ENCODE data around the gene KBTBD4. TPM values are rescaled to one million over a fixed set of nuclear protein-coding genes. Genes with fewer than 3 reads are reported as not detected.

The KBTBD4 gene
- total RNA-seq, result 14.2 and 15.3 TPM in 2 replicates

DNA sequence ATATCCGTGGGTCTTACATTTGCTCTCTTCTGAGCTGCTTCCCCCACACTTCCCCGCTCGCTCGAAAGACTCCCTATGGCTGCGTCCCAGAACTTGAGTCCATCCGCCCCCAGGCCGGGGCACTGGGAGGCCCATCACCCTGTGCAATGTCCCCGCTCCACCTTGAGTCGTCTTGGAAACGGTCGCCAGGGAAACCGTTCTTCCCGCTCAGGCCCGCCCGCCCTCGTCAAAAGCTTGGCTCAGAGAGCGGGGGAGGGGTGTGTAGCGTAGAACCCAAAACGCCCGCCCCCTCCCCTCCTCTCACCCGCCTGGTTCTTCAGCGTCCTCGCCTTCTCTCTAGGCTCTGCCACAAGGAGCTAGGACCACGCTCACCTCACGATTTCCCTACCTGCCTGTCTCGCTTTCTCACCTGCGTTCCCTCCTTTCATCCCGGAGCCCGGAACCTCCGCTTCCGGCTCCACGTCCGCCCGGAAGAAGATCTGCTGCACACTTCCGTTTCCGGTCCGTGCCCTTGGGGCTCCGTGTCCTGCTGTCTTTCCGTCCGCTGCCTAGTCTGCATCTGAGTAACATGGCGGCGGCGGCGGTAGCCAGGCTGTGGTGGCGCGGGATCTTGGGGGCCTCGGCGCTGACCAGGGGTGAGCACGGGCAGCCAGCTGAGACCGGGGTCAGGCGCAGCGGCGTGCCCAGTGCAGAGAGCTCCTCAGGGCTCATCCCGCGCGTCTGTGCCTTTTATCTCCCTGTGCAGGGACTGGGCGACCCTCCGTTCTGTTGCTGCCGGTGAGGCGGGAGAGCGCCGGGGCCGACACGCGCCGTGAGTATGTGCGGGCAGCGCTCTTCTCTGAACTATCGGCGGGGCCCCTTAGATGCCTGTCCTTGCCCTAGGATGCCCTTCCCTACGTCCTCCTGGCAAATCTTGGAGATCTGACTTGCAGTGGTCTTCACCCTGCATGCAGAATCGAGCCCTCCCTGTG lies at the start of gene KBTBD4, which contains the start of gene NDUFS3:
KBTBD4 (minus strand) TSS at position 447 of the 971 bp plus-strand sequence; CDS start at position 428, 19 bp downstream.
NDUFS3 (plus strand) TSS at position 551 of the 971 bp plus-strand sequence; CDS start at position 569, 18 bp downstream.
- Mint-ChIP-seq H3K27ac (peak within 1 kb of the TSS; percentile 98), H3K4me1 (ENCODE audit: low read depth) (peaks cover 25% of the 10 kb centered on the region), H3K9me3 (no peaks in the 10 kb centered on the region), H3K4me3 (ENCODE audit: low read depth) (peak within 1 kb of the TSS; percentile 100), H3K36me3 (ENCODE audit: low read depth) (peaks cover 73% of the 10 kb centered on the region), H3K27me3 (ENCODE audit: low read depth) (no peaks in the 10 kb centered on the region)
- intact Hi-C loops (cut with micrococcal nuclease), result loop anchor here (1.0 to 10.0 kb wide), 3 partner anchors 13 to 266 kb away; partner anchors contain the start of genes MTCH2 and NUP160
- DNase-seq (ENCODE audit: low spot score), result peak; percentile 88

DNA sequence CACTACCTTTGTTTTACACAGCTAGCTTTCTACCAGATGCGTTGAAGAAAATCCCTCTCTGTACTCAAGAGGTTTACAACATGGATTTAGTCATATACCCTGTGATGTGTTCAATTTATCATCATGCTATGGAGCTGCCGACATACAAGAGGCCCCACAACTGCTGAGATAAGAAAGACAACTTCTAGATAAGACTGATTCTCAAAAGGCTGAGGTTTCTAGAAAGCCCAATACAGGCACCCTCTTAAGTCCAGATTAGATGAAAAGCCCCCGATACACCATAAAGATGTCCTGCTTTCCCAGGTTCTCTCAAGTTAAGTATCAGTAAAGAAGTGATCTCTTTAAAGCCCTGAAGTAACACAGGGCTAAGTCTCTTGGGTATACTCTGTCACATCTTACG lies 49.3 kb upstream of the KBTBD4 start:
- H3K9me3 Mint-ChIP-seq, result no peaks in the 10 kb centered on the region
- DNase-seq (ENCODE audit: low spot score), result no peak
- H3K27me3 Mint-ChIP-seq (ENCODE audit: low read depth), result no peaks in the 10 kb centered on the region
- intact Hi-C loops (cut with micrococcal nuclease), result no loop called here
- H3K4me3 Mint-ChIP-seq (ENCODE audit: low read depth), result no peak overlapping the region
- H3K36me3 Mint-ChIP-seq (ENCODE audit: low read depth), result peaks cover 72% of the 10 kb centered on the region
- no peak overlapping the region for H3K27ac Mint-ChIP-seq
- no peaks in the 10 kb centered on the region for H3K4me1 Mint-ChIP-seq (ENCODE audit: low read depth)

DNA sequence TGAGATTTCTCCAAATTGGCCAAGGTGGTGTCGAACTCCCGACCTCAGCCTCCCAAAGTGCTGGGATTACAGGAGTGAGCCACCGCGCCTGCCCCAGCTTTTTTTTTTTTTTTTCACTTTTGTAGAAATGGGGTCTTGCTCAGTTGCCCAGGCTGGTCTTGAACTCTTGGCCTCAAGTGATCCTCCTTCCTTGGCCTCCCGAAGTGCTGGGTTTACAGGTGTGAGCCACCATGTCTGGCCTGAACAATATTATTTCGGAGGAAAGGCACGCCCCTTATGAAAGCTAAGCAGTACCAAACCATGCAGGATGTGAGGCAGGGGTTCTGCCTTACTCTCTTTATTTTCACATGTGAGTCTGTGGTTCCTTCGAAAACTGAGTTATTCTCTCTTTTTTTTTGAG lies 47.5 kb upstream of the KBTBD4 start:
- DNase-seq (ENCODE audit: low spot score), result no peak
- H3K4me3 Mint-ChIP-seq (ENCODE audit: low read depth), result no peak overlapping the region
- H3K27ac Mint-ChIP-seq, result no peak overlapping the region
- H3K4me1 Mint-ChIP-seq (ENCODE audit: low read depth), result no peaks in the 10 kb centered on the region
- H3K9me3 Mint-ChIP-seq, result no peaks in the 10 kb centered on the region
- H3K27me3 Mint-ChIP-seq (ENCODE audit: low read depth), result no peaks in the 10 kb centered on the region
- H3K36me3 Mint-ChIP-seq (ENCODE audit: low read depth), result peaks cover 68% of the 10 kb centered on the region
- intact Hi-C loops (cut with micrococcal nuclease), result no loop called here

DNA sequence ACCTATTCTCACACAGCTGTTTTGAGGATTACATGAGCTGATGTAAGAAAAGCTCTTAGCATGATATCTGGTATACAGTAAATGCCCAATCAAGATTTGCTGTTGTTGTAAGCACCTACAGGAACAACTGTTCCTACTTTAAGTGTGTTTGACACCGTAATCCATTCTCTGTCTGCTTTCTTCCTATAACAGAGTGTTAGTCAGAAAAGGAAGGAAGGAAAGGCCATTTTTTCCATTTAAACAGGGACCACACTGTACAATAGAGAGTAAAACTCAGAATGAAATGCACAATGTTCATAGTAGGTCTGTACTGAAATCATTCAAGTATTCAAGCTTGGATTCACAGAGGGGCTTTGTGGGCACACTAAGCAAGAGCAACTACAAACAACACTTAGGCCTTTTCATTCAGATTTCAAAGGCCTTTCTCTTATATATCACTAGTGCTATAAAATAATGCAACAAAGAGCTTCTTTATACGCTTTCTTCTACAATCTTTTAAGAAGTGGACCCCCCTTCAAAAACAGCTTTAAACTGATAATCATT lies 42.1 kb upstream of the KBTBD4 start:
- H3K4me3 Mint-ChIP-seq (ENCODE audit: low read depth), result no peak overlapping the region
- H3K27ac Mint-ChIP-seq, result no peak overlapping the region
- H3K36me3 Mint-ChIP-seq (ENCODE audit: low read depth), result peaks cover 48% of the 10 kb centered on the region
- peaks cover 3% of the 10 kb centered on the region for H3K4me1 Mint-ChIP-seq (ENCODE audit: low read depth)
- no peak for DNase-seq (ENCODE audit: low spot score)
- intact Hi-C loops (cut with micrococcal nuclease), result no loop called here
- H3K27me3 Mint-ChIP-seq (ENCODE audit: low read depth), result no peaks in the 10 kb centered on the region
- no peaks in the 10 kb centered on the region for H3K9me3 Mint-ChIP-seq

DNA sequence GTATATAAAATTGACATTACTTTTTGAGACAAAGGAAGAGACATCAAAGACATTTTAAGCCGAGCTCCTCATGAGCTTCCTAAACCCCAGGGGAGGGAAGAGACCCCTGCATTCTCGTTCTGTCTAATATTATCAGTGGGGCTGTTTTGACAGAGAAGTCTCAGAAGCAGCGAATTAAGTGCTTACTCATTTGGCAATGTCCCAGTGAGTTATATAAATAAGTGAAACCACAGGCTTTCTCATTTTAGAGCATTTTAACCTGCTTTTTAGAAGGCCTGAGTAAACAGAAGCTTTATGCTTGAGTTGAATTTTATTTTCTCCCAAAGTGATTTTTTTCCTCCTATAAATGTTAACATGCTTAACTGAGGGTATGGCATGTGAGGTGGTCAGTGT lies 38.6 kb upstream of the KBTBD4 start:
- Mint-ChIP-seq H3K36me3 (ENCODE audit: low read depth) (peaks cover 34% of the 10 kb centered on the region), H3K27me3 (ENCODE audit: low read depth) (no peaks in the 10 kb centered on the region), H3K9me3 (no peaks in the 10 kb centered on the region), H3K4me1 (ENCODE audit: low read depth) (peaks cover 5% of the 10 kb centered on the region), H3K4me3 (ENCODE audit: low read depth) (no peak overlapping the region), H3K27ac (no peak overlapping the region)
- no peak for DNase-seq (ENCODE audit: low spot score)
- intact Hi-C loops (cut with micrococcal nuclease), result loop anchor here (10.0 kb wide), 1 partner anchor 63 kb away; the partner anchor contains the start of gene CELF1

DNA sequence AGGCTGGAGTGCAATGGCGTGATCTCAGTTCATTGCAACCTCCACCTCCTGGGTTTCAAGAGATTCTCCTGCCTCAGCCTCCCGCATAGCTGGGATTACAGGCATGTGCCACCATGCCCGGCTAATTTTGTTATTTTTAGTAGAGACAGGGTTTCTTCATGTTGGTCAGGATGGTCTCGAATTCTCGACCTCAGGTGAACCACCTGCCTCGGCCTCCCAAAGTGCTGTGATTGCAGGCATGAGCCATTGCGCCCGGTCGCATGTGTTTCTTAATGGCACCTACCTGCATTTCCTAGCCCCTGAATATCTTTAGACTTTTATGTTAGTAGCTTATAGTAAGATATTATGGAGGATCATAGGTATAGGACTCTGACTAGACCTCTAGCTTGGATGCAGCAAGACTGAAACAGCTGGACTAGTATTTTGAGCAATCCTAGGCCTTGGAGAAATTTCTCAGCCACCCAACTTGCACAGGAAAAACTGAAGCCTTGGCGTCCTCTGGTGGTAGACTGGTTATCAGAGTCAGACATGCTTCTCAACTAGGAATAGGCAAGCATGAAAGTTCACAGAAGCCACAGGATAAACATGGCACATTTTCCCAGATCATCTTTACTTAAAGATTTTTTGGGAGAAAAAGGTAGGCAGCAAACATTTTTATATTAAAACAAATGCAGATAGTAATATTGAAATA lies 38.1 kb upstream of the KBTBD4 start:
- Mint-ChIP-seq H3K36me3 (ENCODE audit: low read depth) (peaks cover 33% of the 10 kb centered on the region), H3K27me3 (ENCODE audit: low read depth) (no peaks in the 10 kb centered on the region), H3K4me1 (ENCODE audit: low read depth) (peaks cover 5% of the 10 kb centered on the region), H3K27ac (no peak overlapping the region), H3K4me3 (ENCODE audit: low read depth) (no peak overlapping the region), H3K9me3 (no peaks in the 10 kb centered on the region)
- DNase-seq (ENCODE audit: low spot score), result no peak
- intact Hi-C loops (cut with micrococcal nuclease), result loop anchor here (10.0 kb wide), 1 partner anchor 62 kb away; the partner anchor contains the start of gene CELF1

DNA sequence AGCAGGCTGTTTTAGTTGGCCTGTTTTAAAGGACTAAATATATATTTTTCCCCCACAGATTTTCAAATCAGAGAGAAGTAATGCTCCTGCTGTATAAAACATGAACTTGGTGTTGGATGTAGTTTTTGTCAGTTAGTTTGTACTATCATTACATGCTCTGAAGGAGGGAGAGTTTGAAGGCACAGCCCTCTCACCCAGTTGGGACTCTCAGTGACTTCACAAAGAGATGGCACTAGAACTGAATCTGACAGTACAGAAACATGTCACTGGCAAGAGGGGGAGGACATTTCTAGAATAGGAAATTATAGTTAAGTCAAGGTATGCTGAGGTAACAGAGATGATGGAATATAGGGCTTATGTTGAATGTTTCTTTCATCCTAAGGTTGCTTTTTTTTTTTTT lies 36.5 kb upstream of the KBTBD4 start:
- intact Hi-C loops (cut with micrococcal nuclease), result loop anchor here (10.0 kb wide), 1 partner anchor 60 kb away; the partner anchor contains the start of gene CELF1
- DNase-seq (ENCODE audit: low spot score), result no peak
- H3K27ac Mint-ChIP-seq, result no peak overlapping the region

DNA sequence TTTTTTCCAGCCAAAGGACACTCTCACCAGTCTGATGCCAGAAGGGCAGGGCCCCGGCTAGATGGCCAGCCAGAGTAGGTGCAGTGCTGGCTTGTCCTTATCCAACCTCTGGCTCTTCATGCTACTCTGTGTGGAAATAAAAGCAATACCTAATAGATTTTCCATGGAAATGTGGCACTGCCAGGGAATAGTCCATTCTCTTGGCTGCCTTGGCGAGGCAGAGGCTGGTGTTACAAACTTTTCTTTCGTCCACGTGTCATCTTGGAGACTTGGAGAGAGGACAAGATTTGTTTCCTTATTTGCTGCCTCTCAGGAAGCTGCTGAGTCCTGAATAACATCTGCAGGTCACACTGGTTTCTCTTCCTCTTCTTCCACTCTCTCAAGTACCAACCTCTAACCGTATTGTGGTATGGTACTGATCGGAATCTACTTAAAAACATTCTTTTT lies 32.6 kb upstream of the KBTBD4 start:
- Mint-ChIP-seq H3K27ac (no peak overlapping the region), H3K36me3 (ENCODE audit: low read depth) (peaks cover 28% of the 10 kb centered on the region), H3K4me3 (ENCODE audit: low read depth) (no peak overlapping the region), H3K4me1 (ENCODE audit: low read depth) (peaks cover 8% of the 10 kb centered on the region), H3K27me3 (ENCODE audit: low read depth) (no peaks in the 10 kb centered on the region), H3K9me3 (no peaks in the 10 kb centered on the region)
- intact Hi-C loops (cut with micrococcal nuclease), result loop anchor here (10.0 kb wide), 1 partner anchor 57 kb away; the partner anchor contains the start of gene CELF1
- no peak for DNase-seq (ENCODE audit: low spot score)

More for the DNA sequence above, 36.5 kb upstream of the KBTBD4 start:
- Mint-ChIP-seq H3K4me3 (ENCODE audit: low read depth) (no peak overlapping the region), H3K36me3 (ENCODE audit: low read depth) (peaks cover 33% of the 10 kb centered on the region), H3K4me1 (ENCODE audit: low read depth) (peaks cover 8% of the 10 kb centered on the region), H3K9me3 (no peaks in the 10 kb centered on the region), H3K27me3 (ENCODE audit: low read depth) (no peaks in the 10 kb centered on the region)

DNA sequence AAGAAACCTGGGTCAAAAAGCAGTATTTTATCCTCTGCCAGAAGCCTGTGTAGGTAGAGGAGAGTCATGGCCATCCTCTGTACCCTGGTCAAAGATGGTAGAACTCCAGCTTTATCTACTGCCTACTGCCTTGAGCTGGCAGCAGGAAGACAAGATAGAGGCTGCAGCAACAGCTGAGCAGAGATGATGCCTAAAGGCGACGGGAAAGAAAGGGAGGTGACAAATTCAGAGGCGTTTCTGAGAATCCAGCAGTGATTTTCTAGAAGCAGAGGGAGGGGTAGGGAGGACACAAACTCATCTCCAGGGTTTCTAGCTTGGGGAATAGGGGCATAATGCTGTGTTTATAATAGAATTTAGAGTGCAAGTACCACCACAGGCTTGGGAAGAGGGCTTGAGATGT lies 30.9 kb upstream of the KBTBD4 start:
- Mint-ChIP-seq H3K36me3 (ENCODE audit: low read depth) (peaks cover 23% of the 10 kb centered on the region), H3K4me3 (ENCODE audit: low read depth) (no peak overlapping the region), H3K27ac (no peak overlapping the region), H3K9me3 (no peaks in the 10 kb centered on the region), H3K4me1 (ENCODE audit: low read depth) (peaks cover 6% of the 10 kb centered on the region), H3K27me3 (ENCODE audit: low read depth) (no peaks in the 10 kb centered on the region)
- no peak for DNase-seq (ENCODE audit: low spot score)
- intact Hi-C loops (cut with micrococcal nuclease), result loop anchor here (10.0 kb wide), 1 partner anchor 55 kb away; the partner anchor contains the start of gene CELF1

DNA sequence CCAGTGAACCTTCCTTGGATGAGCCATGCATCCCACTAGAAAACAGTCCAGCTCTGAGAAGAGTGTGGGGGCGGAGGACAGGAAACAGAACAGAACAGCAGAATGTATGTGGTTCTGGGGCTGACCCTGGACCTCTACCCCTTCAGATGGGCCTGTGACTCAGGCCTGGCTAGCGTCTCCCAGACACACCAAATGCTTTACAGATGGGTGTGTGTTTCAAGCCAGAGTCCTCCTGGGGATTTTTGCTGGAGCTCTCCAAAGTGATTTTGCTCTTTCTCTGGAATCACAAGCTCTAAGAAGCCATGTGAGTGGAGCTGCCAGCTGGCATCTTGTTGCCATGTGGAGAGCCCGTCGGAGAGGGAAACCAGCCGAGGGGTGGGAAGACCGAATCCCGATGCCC lies 28.6 kb upstream of the KBTBD4 start:
- Mint-ChIP-seq H3K27ac (no peak overlapping the region), H3K36me3 (ENCODE audit: low read depth) (peaks cover 20% of the 10 kb centered on the region), H3K27me3 (ENCODE audit: low read depth) (no peaks in the 10 kb centered on the region), H3K4me3 (ENCODE audit: low read depth) (no peak overlapping the region), H3K9me3 (no peaks in the 10 kb centered on the region), H3K4me1 (ENCODE audit: low read depth) (peaks cover 6% of the 10 kb centered on the region)
- intact Hi-C loops (cut with micrococcal nuclease), result no loop called here
- no peak for DNase-seq (ENCODE audit: low spot score)

DNA sequence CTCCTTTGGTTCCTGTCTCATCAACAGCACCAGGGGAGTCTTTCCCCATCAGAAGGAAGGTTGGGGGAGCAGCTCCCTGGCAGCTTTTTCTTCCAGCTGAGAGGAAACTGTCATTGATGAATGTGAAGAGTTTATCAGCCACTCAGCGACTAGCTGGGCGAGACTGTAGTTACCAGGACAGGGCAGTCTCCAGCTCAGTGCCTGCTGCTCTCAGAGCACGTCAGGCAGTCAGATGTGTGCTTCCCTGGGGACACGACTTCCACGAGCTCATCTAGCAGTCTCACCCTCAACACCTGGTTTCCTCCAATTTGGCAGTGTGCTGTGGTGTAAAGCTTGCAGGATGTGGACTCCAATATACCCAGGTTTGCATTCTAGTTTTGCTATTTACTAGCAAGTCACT lies 28.0 kb upstream of the KBTBD4 start:
- intact Hi-C loops (cut with micrococcal nuclease), result no loop called here
- Mint-ChIP-seq H3K36me3 (ENCODE audit: low read depth) (peaks cover 19% of the 10 kb centered on the region), H3K27me3 (ENCODE audit: low read depth) (no peaks in the 10 kb centered on the region), H3K27ac (no peak overlapping the region), H3K4me1 (ENCODE audit: low read depth) (peaks cover 5% of the 10 kb centered on the region), H3K4me3 (ENCODE audit: low read depth) (no peak overlapping the region), H3K9me3 (no peaks in the 10 kb centered on the region)
- no peak for DNase-seq (ENCODE audit: low spot score)

DNA sequence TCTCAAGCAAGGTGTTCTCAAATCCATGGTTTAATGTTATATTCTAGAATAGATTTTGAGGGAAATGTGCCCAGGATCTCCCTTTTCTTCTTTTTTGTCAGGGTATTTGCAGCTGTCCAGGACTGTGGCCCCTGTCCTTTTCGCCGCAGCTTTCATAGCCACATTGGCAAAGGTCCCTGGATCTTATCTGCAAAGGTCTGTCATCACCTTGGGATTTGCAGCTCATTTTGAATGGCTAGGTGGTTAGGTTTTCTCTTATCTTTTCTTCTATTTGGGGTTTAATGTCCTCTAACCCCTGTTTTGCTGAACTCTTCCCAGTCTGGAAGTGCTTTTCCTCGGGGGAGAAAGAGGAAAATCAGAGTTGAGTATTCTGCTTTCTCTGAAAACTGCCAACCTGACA lies 27.2 kb upstream of the KBTBD4 start:
- H3K4me3 Mint-ChIP-seq (ENCODE audit: low read depth), result no peak overlapping the region
- H3K27me3 Mint-ChIP-seq (ENCODE audit: low read depth), result no peaks in the 10 kb centered on the region
- H3K36me3 Mint-ChIP-seq (ENCODE audit: low read depth), result peaks cover 15% of the 10 kb centered on the region
- no peaks in the 10 kb centered on the region for H3K9me3 Mint-ChIP-seq
- DNase-seq (ENCODE audit: low spot score), result no peak
- no peak overlapping the region for H3K27ac Mint-ChIP-seq
- H3K4me1 Mint-ChIP-seq (ENCODE audit: low read depth), result peaks cover 3% of the 10 kb centered on the region
- intact Hi-C loops (cut with micrococcal nuclease), result no loop called here

Data from activated T-helper 2 cell treated with anti-CD3 and anti-CD28 coated beads, Interferon-gamma antibody, Interleukin-2, Interleukin-4, amounts not matched to agents 10 μg/mL and 5 μg/mL and 100 μg/mL, durations not matched to agents 14 hours and 24 hours and 36 hours (primary cell).